ENCODE data around the gene SLC28A1.

GRCh38 chr15:84871428-84871985 lies 13.0 kb upstream of the SLC28A1 start:
- TF ChIP-seq EZH2 (IDR thresholded peaks at IDR 0.05; ENCODE audit: borderline replicate concordance, low read depth, low read length, severe bottlenecking), result no peak
- TF ChIP-seq CTCF (IDR thresholded peaks at IDR 0.05; ENCODE audit: borderline replicate concordance, extremely low read depth, low read length, poor library complexity, severe bottlenecking), result peak; percentile 3

Measured in DND-41 (cell line).